Transverse colon (tissue), 4 donors: ENCODE results near the gene KATNB1. TPM values are rescaled to one million over a fixed set of nuclear protein-coding genes. Genes with fewer than 3 reads are reported as not detected.
A peak's percentile ranks its signal among the peaks of the same experiment; 100 is the strongest.

ENCODE experiments used
- DNase-seq: peaks from one replicate; pipeline ENCODE4 v3.0.0-alpha.2; 2019
- H3K27ac ChIP-seq, 4 donors: fragments of 200-600 bp; sonication (generic); 2 replicates each; pipeline ENCODE4 v1.5.1; 2016 to 2018; ENCODE audit warnings: inconsistent platforms in 4 of 4
- H3K27me3 ChIP-seq: fragments of 200-600 bp; sonication (generic); 2 replicates; pipeline ENCODE4 v1.5.1; 2017; ENCODE audit warnings: inconsistent platforms
- H3K36me3 ChIP-seq, 4 donors: fragments of 200-600 bp; sonication (generic); 2 replicates each; pipeline ENCODE4 v1.5.1; 2017 to 2019; ENCODE audit warnings: inconsistent platforms in 4 of 4
- H3K4me1 ChIP-seq, 4 donors: fragments of 200-600 bp; sonication (generic); 2 replicates each; pipeline ENCODE4 v1.5.1; 2017 to 2020; ENCODE audit warnings: inconsistent platforms in 4 of 4
- H3K4me3 ChIP-seq, 4 donors: fragments of 200-600 bp; sonication (generic); 1 replicate in 1 of 4; 2 replicates in 3 of 4; pipeline versions ENCODE4 v1.5.1 to v1.6.1; 2017 to 2019; ENCODE audit warnings: inconsistent platforms in 4 of 4
- H3K9me3 ChIP-seq, 2 donors: fragments of 200-600 bp; sonication (generic); 2 replicates each; pipeline ENCODE4 v1.5.1; 2017 to 2019; ENCODE audit warnings: inconsistent platforms in 2 of 2
- EP300 ChIP-seq: sonication (generic); formaldehyde crosslinking; IDR thresholded peaks from one replicate; pipeline ENCODE4 v1.6.1; 2017; ENCODE audit warnings: antibody characterized with exemption, low read depth
- POLR2A ChIP-seq: fragments of 450-650 bp; IDR thresholded peaks from one replicate; pipeline ENCODE4 v1.6.1; 2016; ENCODE audit warnings: antibody characterized with exemption, mild to moderate bottlenecking, moderate library complexity
- POLR2AphosphoS5 ChIP-seq, 3 donors: sonication (generic); formaldehyde crosslinking; IDR thresholded peaks; one replicate each; pipeline ENCODE4 v1.6.1; 2016; ENCODE audit warnings: antibody characterized with exemption in 3 of 3
- WGBS, 2 donors: methylation state at CpG; one replicate each; pipeline ENCODE4 v1.1.5; 2018; ENCODE audit warnings: low coverage in 1 of 2; 5-methylcytosine and 5-hydroxymethylcytosine counted together
- in situ Hi-C, 4 donors: fragments of 200-750 bp; cut with MboI; loops; one replicate each; pipeline versions ENCODE4 v1.15.0 to v1.15.1; 2017; ENCODE audit warnings: low sequenced_read_pairs in 3 of 4, low pct_ligation_motif_present in 1 of 4, low pct_unique_long_range_greater_than_20kb in 1 of 4
- intact Hi-C: fragments of 100-400 bp; cut with DNase I; formaldehyde crosslinking; loops from one replicate; pipeline ENCODE4 v1.15.1; 2023; ENCODE audit warnings: low total_unique reads
- total RNA-seq, 4 donors: library from RNA; depleted of rRNA; stranded (reverse); fragments of >200 nt; gene quantifications; one replicate each; pipeline ENCODE4 v1.1.0, GENCODE V29; 2016
- TF ChIP-seq, protein P1 (sequence below), 5 experiments: fragments of 200-600 bp in 3 of 5; fragments of 450-650 bp in 2 of 5; sonication (generic) in 3 of 5; IDR thresholded peaks; 1 replicate in 2 of 5; 2 replicates in 3 of 5; pipeline ENCODE4 v1.5.1; 2016 to 2017; ENCODE audit warnings: antibody characterized with exemption in 5 of 5, inconsistent platforms in 3 of 5, mild to moderate bottlenecking in 2 of 5, moderate library complexity in 1 of 5

The KATNB1 gene
- total RNA-seq, 4 donors from 2014 or later = 11.3 to 28.4 (median 22.3) TPM

- H3K27ac ChIP-seq = no peak overlapping the region
- H3K4me3 ChIP-seq = peak overlapping the region in 1 of 4 donors; percentile 19
- TF ChIP-seq POLR2A (no peak), EP300 (no peak), POLR2AphosphoS5 (IDR thresholded peaks at IDR 0.05) (no peak)
- TF ChIP-seq, protein P1, sequence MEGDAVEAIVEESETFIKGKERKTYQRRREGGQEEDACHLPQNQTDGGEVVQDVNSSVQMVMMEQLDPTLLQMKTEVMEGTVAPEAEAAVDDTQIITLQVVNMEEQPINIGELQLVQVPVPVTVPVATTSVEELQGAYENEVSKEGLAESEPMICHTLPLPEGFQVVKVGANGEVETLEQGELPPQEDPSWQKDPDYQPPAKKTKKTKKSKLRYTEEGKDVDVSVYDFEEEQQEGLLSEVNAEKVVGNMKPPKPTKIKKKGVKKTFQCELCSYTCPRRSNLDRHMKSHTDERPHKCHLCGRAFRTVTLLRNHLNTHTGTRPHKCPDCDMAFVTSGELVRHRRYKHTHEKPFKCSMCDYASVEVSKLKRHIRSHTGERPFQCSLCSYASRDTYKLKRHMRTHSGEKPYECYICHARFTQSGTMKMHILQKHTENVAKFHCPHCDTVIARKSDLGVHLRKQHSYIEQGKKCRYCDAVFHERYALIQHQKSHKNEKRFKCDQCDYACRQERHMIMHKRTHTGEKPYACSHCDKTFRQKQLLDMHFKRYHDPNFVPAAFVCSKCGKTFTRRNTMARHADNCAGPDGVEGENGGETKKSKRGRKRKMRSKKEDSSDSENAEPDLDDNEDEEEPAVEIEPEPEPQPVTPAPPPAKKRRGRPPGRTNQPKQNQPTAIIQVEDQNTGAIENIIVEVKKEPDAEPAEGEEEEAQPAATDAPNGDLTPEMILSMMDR (IDR thresholded peaks at IDR 0.05) = no peak
- in situ Hi-C loops (no loop called here), intact Hi-C loops (no loop called here)
- H3K27me3 ChIP-seq = peaks cover 57% of the 10 kb centered on the region
- H3K36me3 ChIP-seq = no peaks in the 10 kb centered on the region
- peaks cover 6 to 45% (median 28%) of the 10 kb centered on the region in 4 donors for H3K4me1 ChIP-seq
- 58% methylated on average over 34 of the region's 42 CpGs; no CpG with 5 or more reads in 1 of the 2 donors for WGBS, 2 donors
- DNase-seq = no peak
- H3K9me3 ChIP-seq = no peaks in the 10 kb centered on the region
Observed at GRCh38 chr16:57797526-57798266, 62.1 kb downstream of the KATNB1 start.

GRCh38 chr16:57798267-57798810 is 62.8 kb downstream of the KATNB1 start:
- H3K27ac ChIP-seq = no peak overlapping the region
- H3K27me3 ChIP-seq = peaks cover 64% of the 10 kb centered on the region
- DNase-seq = no peak
- intact Hi-C loops = no loop called here
- H3K4me1 ChIP-seq = peaks cover 12 to 52% (median 34%) of the 10 kb centered on the region in 4 donors
- no peaks in the 10 kb centered on the region for H3K9me3 ChIP-seq
- in situ Hi-C loops = no loop called here
- peak overlapping the region in 1 of 4 donors; percentile 19 for H3K4me3 ChIP-seq
- WGBS, 2 donors = 58% methylated on average over 16 of the region's 16 CpGs; no CpG with 5 or more reads in 1 of the 2 donors
- TF ChIP-seq POLR2A (no peak), EP300 (no peak), POLR2AphosphoS5 (IDR thresholded peaks at IDR 0.05) (no peak)
- TF ChIP-seq, protein P1 (IDR thresholded peaks at IDR 0.05) = no peak
- H3K36me3 ChIP-seq = no peaks in the 10 kb centered on the region

DNA sequence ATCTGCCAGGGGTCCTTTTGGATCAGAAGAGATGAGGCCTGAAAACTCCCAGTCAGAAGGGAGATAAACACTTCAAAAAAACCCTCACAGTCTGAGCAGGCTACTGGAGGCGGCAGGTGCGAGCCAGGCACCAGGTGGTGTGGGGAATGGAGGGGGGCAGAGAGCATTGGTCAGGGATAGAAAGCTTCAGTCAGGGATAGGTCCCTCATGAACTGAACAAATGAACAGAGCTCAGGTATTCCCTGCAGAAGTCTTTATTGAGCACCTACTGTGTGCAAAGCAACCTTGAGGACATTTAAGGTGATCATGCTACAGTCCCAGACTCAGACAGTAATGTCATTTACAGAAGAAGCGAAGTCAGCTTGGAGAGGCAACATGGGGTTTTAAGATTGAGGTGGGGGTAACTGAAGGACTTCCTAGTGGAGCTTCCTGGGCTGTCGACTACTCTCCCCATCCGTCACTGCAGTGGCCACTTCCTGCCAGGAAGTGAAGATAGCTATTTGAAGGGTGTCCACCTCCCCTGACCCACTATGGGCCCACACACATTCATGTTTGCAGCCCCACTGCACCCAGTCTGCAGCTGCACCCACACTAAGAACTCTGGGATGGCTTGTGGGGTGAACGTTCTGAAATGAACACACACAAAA is 63.5 kb downstream of the KATNB1 start:
- DNase-seq = no peak
- no peaks in the 10 kb centered on the region for H3K36me3 ChIP-seq
- WGBS, 2 donors = 56% methylated on average over 6 of the region's 6 CpGs; no CpG with 5 or more reads in 1 of the 2 donors
- peaks cover 12 to 59% (median 35%) of the 10 kb centered on the region in 4 donors for H3K4me1 ChIP-seq
- H3K4me3 ChIP-seq = no peak overlapping the region
- in situ Hi-C loops = no loop called here
- H3K27ac ChIP-seq = no peak overlapping the region
- TF ChIP-seq POLR2A (no peak), EP300 (no peak), POLR2AphosphoS5 (IDR thresholded peaks at IDR 0.05) (no peak)
- intact Hi-C loops = no loop called here
- H3K9me3 ChIP-seq = no peaks in the 10 kb centered on the region
- peaks cover 70% of the 10 kb centered on the region for H3K27me3 ChIP-seq

- Histone ChIP-seq H3K27me3 (peaks cover 76% of the 10 kb centered on the region), H3K27ac (no peak overlapping the region), H3K4me1 (peaks cover 12 to 63% (median 35%) of the 10 kb centered on the region in 4 donors), H3K36me3 (no peaks in the 10 kb centered on the region), H3K9me3 (no peaks in the 10 kb centered on the region), H3K4me3 (no peak overlapping the region)
- intact Hi-C loops = no loop called here
- no peak for TF ChIP-seq EP300
- no peak for TF ChIP-seq POLR2A
- TF ChIP-seq, protein P1 (IDR thresholded peaks at IDR 0.05) = no peak
- no peak for TF ChIP-seq POLR2AphosphoS5 (IDR thresholded peaks at IDR 0.05)
- DNase-seq = no peak
- in situ Hi-C loops = no loop called here
- WGBS, 2 donors = 37 to 48% methylated on average over 4 of the region's 5 CpGs
Observed at GRCh38 chr16:57799600-57800199, 64.1 kb downstream of the KATNB1 start.
